K562 (cell line): ENCODE results near the gene H2AZ2. TPM values are rescaled to one million over a fixed set of nuclear protein-coding genes. Genes with fewer than 3 reads are reported as not detected.

ENCODE experiments used
- TBL1XR1 ChIP-seq, 2 experiments: IDR thresholded peaks; 2 replicates each; pipeline ENCODE4 v1.6.1; 2012; ENCODE audit warnings: improper control_type of control experiment in 2 of 2, low read length in 2 of 2, mild to moderate bottlenecking in 1 of 2
- U2AF2 ChIP-seq: fragments of 200-400 bp; formaldehyde crosslinking; optimal IDR thresholded peaks from 2 replicates; pipeline ENCODE3; 2017; ENCODE audit warnings: low read depth, mild to moderate bottlenecking, low read length
- ZBED1 ChIP-seq: IDR thresholded peaks from 2 replicates; pipeline ENCODE4 v1.6.1; 2014
- ZSCAN29 ChIP-seq: fragments of 450-650 bp; IDR thresholded peaks from 2 replicates; pipeline ENCODE4 v1.6.1; 2017
- polyA plus RNA-seq, 8 experiments: library from polyadenylated mRNA; depleted of rRNA in 4 of 8; stranded (reverse) in 5 of 8; unstranded in 3 of 8; fragments of >200 nt; fragmentation: Nextera tagmentation in 2 of 8; fragmentation: Illumina TruSeq in 1 of 8; extraction: Ambion mirVana in 2 of 8; extraction: Trizol in 1 of 8; gene quantifications; 2 replicates each; pipeline versions ENCODE4 v1.2.1 to v1.2.3, GENCODE V29; 2011 to 2014; ENCODE audit warnings: inconsistent platforms in 1 of 8, missing spikeins in 1 of 8
- total RNA-seq, 7 experiments: library from RNA; depleted of rRNA in 6 of 7; stranded (reverse); fragments of >200 nt in 6 of 7; fragmentation: Illumina TruSeq in 2 of 7; extraction: Trizol in 2 of 7; gene quantifications; 2 replicates each; pipeline versions ENCODE4 v1.2.1 to v1.2.3, GENCODE V29; 2011 to 2021; ENCODE audit warnings: low replicate concordance in 1 of 7
- TF ChIP-seq, protein P1 (sequence below), 2 experiments: fragments of 450-650 bp; formaldehyde crosslinking in 1 of 2; IDR thresholded peaks; 2 replicates each; pipeline versions ENCODE4 v1.4.0 to v1.6.1; 2014 to 2020; ENCODE audit warnings: mild to moderate bottlenecking in 2 of 2, borderline replicate concordance in 1 of 2, low read depth in 1 of 2
- TF ChIP-seq, protein P2 (sequence below), 2 experiments: fragments of 450-650 bp; IDR thresholded peaks; 2 replicates each; pipeline ENCODE4 v1.6.1; 2016; ENCODE audit warnings: mild to moderate bottlenecking in 2 of 2, borderline replicate concordance in 1 of 2, low read depth in 1 of 2, moderate library complexity in 1 of 2

H2AZ2 gene
- total and polyA plus RNA-seq, 9 of the 15 experiments (the other 6 are each of a cell fraction or from before 2014, with no cell fraction given) = 105 to 382 (median 286) TPM

DNA sequence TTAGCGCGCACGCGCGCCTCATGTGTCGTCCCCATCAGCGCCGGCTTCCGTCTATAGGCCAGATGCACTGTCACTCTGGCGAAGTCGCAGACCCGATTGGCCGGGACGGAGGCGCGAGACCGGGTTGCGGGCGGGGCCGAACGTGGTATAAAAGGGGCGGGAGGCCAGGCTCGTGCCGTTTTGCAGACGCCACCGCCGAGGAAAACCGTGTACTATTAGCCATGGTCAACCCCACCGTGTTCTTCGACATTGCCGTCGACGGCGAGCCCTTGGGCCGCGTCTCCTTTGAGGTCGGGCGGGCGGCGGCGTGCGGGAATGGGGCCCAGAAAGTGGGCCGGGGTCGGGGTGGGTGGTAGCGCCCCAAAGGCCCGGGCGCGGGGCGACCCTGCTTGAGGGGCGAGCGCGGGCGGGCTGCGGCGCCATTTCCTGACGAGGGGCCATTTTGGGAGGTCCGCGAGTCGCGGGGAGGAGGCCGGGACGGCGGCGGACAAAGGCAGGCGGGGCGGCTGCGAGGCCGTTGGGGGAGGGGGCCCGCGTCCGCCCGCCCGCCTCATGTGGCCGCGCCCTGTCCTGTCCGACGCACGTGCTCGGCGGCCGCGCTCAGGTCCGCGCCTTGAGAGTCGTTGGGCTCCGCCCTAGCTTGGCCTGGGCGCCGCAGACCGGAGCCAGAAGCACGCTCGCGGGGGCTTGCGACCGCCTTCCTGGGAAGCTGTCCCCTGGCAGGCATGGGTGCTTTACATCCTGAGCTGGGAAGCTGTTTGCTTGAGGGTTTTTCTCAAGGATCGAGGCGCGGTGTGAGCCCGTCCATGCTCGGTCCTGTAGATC, 51.2 kb downstream of the H2AZ2 start, which contains the start of gene PPIA (continued):
- TF ChIP-seq, protein P1, sequence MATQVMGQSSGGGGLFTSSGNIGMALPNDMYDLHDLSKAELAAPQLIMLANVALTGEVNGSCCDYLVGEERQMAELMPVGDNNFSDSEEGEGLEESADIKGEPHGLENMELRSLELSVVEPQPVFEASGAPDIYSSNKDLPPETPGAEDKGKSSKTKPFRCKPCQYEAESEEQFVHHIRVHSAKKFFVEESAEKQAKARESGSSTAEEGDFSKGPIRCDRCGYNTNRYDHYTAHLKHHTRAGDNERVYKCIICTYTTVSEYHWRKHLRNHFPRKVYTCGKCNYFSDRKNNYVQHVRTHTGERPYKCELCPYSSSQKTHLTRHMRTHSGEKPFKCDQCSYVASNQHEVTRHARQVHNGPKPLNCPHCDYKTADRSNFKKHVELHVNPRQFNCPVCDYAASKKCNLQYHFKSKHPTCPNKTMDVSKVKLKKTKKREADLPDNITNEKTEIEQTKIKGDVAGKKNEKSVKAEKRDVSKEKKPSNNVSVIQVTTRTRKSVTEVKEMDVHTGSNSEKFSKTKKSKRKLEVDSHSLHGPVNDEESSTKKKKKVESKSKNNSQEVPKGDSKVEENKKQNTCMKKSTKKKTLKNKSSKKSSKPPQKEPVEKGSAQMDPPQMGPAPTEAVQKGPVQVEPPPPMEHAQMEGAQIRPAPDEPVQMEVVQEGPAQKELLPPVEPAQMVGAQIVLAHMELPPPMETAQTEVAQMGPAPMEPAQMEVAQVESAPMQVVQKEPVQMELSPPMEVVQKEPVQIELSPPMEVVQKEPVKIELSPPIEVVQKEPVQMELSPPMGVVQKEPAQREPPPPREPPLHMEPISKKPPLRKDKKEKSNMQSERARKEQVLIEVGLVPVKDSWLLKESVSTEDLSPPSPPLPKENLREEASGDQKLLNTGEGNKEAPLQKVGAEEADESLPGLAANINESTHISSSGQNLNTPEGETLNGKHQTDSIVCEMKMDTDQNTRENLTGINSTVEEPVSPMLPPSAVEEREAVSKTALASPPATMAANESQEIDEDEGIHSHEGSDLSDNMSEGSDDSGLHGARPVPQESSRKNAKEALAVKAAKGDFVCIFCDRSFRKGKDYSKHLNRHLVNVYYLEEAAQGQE (IDR thresholded peaks at IDR 0.05; ENCODE audit: borderline replicate concordance) = no peak; the same call in 1 of the 2 replicates
- TF ChIP-seq, protein P1 (CRISPR knock-in tag; IDR thresholded peaks at IDR 0.05; ENCODE audit: low read depth) = 0 out of 2 replicates have a peak, but pooled peaks have one; percentile 12
- no peak; a peak in 1 of 4 replicates for TF ChIP-seq TBL1XR1 (IDR thresholded peaks at IDR 0.05; ENCODE audit: low read length in 2 of 2)
- no peak; the same call in 1 of the 2 replicates for TF ChIP-seq ZBED1
- TF ChIP-seq, protein P2, sequence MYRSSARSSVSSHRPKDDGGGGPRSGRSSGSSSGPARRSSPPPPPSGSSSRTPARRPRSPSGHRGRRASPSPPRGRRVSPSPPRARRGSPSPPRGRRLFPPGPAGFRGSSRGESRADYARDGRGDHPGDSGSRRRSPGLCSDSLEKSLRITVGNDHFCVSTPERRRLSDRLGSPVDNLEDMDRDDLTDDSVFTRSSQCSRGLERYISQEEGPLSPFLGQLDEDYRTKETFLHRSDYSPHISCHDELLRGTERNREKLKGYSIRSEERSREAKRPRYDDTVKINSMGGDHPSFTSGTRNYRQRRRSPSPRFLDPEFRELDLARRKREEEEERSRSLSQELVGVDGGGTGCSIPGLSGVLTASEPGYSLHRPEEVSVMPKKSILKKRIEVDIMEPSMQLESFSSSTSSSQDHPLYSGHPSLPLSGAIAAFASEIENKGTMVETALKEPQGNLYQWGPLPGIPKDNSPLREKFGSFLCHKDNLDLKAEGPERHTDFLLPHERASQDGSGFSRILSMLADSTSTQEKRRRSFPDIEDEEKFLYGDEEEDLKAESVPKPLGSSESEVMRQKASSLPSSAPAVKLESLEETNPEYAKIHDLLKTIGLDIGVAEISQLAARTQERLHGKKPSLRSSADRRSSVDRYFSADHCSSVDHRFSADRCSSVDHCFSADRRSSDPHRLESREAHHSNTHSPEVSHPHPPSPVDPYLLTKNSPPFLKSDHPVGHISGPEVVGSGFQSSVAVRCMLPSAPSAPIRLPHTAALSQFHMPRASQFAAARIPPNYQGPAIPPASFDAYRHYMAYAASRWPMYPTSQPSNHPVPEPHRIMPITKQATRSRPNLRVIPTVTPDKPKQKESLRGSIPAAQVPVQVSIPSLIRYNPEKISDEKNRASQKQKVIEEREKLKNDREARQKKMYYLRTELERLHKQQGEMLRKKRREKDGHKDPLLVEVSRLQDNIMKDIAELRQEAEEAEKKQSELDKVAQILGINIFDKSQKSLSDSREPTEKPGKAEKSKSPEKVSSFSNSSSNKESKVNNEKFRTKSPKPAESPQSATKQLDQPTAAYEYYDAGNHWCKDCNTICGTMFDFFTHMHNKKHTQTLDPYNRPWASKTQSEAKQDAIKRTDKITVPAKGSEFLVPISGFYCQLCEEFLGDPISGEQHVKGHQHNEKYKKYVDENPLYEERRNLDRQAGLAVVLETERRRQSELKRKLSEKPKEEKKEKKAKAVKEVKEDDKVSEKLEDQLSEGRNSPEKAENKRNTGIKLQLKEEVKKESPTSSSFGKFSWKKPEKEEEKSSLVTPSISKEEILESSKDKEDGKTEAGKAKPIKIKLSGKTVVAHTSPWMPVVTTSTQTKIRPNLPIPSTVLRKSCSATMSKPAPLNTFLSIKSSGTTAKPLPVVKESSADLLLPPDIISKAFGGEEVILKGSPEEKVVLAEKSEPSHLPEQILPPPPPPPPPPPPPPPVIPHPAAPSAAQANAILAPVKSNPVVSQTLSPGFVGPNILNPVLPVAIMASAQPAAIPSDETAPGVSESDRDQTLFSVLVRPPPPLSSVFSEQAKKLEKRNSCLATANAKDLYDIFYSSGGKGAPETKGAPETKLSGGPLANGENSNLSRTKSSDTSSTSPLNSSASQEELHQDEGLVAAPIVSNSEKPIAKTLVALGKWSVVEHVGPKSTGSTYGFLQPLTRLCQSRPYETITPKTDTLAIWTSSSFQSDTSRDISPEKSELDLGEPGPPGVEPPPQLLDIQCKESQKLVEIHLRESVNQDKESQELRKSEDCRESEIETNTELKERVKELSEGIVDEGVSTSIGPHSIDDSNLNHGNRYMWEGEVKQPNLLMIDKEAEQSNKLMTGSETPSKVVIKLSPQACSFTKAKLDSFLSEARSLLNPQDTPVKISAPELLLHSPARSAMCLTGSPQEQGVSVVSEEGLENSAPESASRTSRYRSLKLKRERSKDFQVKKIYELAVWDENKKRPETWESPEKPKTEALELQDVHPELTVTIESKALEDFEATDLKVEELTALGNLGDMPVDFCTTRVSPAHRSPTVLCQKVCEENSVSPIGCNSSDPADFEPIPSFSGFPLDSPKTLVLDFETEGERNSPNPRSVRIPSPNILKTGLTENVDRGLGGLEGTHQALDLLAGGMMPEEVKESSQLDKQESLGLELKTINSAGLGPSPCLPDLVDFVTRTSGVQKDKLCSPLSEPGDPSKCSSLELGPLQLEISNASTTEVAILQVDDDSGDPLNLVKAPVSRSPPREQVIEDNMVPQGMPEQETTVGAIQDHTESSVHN (IDR thresholded peaks at IDR 0.05; ENCODE audit: borderline replicate concordance in 1 of 2, low read depth in 1 of 2) = no peak
- no peak for TF ChIP-seq U2AF2
- TF ChIP-seq ZSCAN29 = 0 out of 2 replicates have a peak, but pooled peaks have one; percentile 38
